Upper lobe of left lung (tissue), 4 donors: ENCODE data around the gene AWAT1.

Experiments
- EP300 ChIP-seq, 4 donors: sonication (generic); formaldehyde crosslinking; IDR thresholded peaks; one replicate each; pipeline ENCODE4 v1.5.1; 2017; ENCODE audit warnings: antibody characterized with exemption in 4 of 4, control low read depth in 2 of 4
- POLR2A ChIP-seq, 4 donors: fragments of 450-650 bp; IDR thresholded peaks; one replicate each; pipeline ENCODE4 v1.5.1; 2016 to 2017; ENCODE audit warnings: antibody characterized with exemption in 4 of 4, mild to moderate bottlenecking in 2 of 4
- POLR2AphosphoS5 ChIP-seq, 2 donors: sonication (generic); formaldehyde crosslinking; IDR thresholded peaks; one replicate each; pipeline ENCODE4 v1.5.1; 2017; ENCODE audit warnings: antibody characterized with exemption in 2 of 2
- TF ChIP-seq, protein P1 (sequence below), 6 experiments: fragments of 450-650 bp in 4 of 6; fragments of 200-600 bp in 2 of 6; sonication (generic) in 2 of 6; IDR thresholded peaks; one replicate each; pipeline ENCODE4 v1.5.1; 2016 to 2019; ENCODE audit warnings: antibody characterized with exemption in 6 of 6

DNA sequence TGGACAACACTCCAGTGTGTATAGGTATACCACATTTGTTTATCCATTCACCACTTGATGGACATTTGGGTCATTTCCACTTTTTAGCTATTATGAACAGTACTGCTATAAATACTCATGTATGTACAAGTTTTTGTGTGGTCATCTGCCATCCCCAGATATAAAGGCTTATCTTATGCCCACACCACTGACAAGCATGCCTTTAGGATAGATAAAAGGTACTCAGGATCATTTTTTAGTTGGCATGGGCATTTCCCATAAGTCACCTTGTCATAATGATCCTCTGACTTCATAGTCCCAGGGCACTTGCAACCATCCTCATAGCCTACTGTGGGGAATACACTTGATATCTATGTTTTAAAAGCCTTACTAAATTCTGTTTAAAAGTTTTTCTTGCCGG lies 6.3 kb downstream of the AWAT1 start:
- TF ChIP-seq, protein P1, sequence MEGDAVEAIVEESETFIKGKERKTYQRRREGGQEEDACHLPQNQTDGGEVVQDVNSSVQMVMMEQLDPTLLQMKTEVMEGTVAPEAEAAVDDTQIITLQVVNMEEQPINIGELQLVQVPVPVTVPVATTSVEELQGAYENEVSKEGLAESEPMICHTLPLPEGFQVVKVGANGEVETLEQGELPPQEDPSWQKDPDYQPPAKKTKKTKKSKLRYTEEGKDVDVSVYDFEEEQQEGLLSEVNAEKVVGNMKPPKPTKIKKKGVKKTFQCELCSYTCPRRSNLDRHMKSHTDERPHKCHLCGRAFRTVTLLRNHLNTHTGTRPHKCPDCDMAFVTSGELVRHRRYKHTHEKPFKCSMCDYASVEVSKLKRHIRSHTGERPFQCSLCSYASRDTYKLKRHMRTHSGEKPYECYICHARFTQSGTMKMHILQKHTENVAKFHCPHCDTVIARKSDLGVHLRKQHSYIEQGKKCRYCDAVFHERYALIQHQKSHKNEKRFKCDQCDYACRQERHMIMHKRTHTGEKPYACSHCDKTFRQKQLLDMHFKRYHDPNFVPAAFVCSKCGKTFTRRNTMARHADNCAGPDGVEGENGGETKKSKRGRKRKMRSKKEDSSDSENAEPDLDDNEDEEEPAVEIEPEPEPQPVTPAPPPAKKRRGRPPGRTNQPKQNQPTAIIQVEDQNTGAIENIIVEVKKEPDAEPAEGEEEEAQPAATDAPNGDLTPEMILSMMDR (IDR thresholded peaks at IDR 0.05): no peak
- no peak for TF ChIP-seq POLR2AphosphoS5 (IDR thresholded peaks at IDR 0.05)
- TF ChIP-seq POLR2A (IDR thresholded peaks at IDR 0.05): no peak
- no peak for TF ChIP-seq EP300 (IDR thresholded peaks at IDR 0.05)
